Thyroid gland (tissue), 4 donors: ENCODE measurements around the gene LRRFIP1.

Experiments used
- POLR2A ChIP-seq, 2 donors: fragments of 450-650 bp; IDR thresholded peaks; one replicate each; pipeline ENCODE4 v1.6.1; 2017; ENCODE audit warnings: antibody characterized with exemption in 2 of 2, mild to moderate bottlenecking in 2 of 2, moderate library complexity in 1 of 2
- TF ChIP-seq, protein P1 (sequence below), 6 experiments: fragments of 200-600 bp in 3 of 6; fragments of 450-650 bp in 3 of 6; sonication (generic) in 3 of 6; IDR thresholded peaks; one replicate each; pipeline ENCODE4 v1.5.1; 2016 to 2019; ENCODE audit warnings: antibody characterized with exemption in 6 of 6, mild to moderate bottlenecking in 2 of 6, inconsistent platforms in 1 of 6, moderate library complexity in 1 of 6

DNA sequence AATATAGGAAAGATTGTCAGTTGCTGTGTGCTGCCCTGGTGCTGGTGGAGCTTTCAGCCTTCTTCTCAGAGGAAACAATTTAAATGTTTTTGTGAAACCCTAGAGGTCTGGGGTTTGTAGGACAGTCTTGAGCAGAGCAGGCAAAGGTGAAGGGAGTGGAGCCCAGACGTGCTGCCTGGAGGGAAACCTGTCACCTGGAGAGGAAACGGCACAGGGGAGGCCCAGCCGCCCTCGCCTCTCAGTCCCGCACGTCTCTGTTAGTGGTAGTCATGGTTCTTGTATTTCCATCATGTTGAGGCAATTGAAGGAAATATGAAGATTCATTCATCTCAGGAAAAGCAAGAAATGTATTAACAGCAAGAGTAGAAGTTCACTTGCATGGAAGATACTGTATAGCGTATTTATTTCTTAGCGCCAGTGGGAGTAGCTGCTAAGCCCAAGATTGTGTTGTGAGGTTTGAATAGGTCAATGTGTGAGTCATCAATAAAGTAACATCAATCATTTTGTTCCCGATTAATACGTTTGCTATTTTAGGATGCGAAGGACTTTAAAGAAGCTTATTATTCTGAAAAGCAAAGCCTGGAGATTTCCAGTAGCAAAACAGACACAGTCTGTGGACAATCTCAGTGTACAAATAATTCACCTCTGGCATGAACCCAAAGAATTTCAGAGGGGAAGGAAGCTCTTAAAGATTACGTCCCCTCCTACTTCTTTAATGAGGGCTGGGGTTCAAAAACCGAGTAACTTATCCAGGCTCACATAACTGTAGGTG is 70.4 kb downstream of the LRRFIP1 start:
- TF ChIP-seq POLR2A (IDR thresholded peaks at IDR 0.05) = no peak
- TF ChIP-seq, protein P1, sequence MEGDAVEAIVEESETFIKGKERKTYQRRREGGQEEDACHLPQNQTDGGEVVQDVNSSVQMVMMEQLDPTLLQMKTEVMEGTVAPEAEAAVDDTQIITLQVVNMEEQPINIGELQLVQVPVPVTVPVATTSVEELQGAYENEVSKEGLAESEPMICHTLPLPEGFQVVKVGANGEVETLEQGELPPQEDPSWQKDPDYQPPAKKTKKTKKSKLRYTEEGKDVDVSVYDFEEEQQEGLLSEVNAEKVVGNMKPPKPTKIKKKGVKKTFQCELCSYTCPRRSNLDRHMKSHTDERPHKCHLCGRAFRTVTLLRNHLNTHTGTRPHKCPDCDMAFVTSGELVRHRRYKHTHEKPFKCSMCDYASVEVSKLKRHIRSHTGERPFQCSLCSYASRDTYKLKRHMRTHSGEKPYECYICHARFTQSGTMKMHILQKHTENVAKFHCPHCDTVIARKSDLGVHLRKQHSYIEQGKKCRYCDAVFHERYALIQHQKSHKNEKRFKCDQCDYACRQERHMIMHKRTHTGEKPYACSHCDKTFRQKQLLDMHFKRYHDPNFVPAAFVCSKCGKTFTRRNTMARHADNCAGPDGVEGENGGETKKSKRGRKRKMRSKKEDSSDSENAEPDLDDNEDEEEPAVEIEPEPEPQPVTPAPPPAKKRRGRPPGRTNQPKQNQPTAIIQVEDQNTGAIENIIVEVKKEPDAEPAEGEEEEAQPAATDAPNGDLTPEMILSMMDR (IDR thresholded peaks at IDR 0.05) = no peak
